Measurements from ENCODE around the gene TTC3.

Gene TTC3

DNA sequence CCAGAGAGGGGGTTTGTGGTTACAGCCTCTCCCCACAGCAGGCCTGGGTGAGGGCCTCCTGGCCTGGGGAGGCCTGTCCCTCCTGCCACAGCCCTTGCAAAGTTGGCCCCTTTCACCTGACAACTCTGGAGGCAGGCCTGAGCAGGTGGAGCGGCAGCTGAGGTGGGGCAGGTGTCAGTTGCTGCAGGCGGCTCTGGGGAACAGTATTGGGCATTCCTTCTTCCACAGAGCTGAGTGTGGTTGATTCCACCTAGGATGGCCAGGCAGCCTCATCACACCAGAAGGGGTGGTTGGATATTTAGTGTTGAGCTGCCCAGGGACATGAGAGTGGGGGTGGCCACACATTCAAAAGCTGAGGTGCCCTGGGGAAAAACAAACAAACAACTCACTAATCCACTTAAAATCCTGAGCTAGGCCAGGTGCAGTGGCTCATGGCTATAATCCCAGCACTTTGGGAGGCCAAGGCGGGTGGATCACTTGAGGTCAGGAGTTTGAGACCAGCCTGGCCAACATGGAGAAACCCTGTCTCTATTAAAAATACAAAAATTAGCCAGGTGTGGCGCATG is 31.3 kb upstream of the TTC3 start:
- no peak for ATAC-seq (ENCODE audit: insufficient read depth, low read depth)
- no peak for DNase-seq
- no peak overlapping the region for H3K4me3 ChIP-seq (ENCODE audit: low read depth in 1 of 2, low read length in 2 of 2)
- H3K36me3 ChIP-seq (ENCODE audit: insufficient read depth, low read length) = no peaks in the 10 kb centered on the region
- H3K9me3 ChIP-seq (ENCODE audit: insufficient read depth, low read length, severe bottlenecking) = no peaks in the 10 kb centered on the region
- peaks cover 18% of the 10 kb centered on the region for H3K4me1 ChIP-seq (ENCODE audit: insufficient read depth, low read length)
- H3K9ac ChIP-seq (ENCODE audit: low read depth, low read length) = no peak overlapping the region
- no peaks in the 10 kb centered on the region for H3K79me2 ChIP-seq (ENCODE audit: insufficient read depth, low read length)
- H2AFZ ChIP-seq (ENCODE audit: low read depth, low read length) = no peak overlapping the region
- no peak overlapping the region for H3K27ac ChIP-seq (ENCODE audit: low read length)
- no peak for TF ChIP-seq EZH2 (IDR thresholded peaks at IDR 0.05; ENCODE audit: borderline replicate concordance, low read depth, low read length, severe bottlenecking)
- TF ChIP-seq, protein P1, sequence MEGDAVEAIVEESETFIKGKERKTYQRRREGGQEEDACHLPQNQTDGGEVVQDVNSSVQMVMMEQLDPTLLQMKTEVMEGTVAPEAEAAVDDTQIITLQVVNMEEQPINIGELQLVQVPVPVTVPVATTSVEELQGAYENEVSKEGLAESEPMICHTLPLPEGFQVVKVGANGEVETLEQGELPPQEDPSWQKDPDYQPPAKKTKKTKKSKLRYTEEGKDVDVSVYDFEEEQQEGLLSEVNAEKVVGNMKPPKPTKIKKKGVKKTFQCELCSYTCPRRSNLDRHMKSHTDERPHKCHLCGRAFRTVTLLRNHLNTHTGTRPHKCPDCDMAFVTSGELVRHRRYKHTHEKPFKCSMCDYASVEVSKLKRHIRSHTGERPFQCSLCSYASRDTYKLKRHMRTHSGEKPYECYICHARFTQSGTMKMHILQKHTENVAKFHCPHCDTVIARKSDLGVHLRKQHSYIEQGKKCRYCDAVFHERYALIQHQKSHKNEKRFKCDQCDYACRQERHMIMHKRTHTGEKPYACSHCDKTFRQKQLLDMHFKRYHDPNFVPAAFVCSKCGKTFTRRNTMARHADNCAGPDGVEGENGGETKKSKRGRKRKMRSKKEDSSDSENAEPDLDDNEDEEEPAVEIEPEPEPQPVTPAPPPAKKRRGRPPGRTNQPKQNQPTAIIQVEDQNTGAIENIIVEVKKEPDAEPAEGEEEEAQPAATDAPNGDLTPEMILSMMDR (IDR thresholded peaks at IDR 0.05; ENCODE audit: borderline replicate concordance, extremely low read depth, low read length, poor library complexity, severe bottlenecking) = no peak
- no peak overlapping the region for H3K4me2 ChIP-seq (ENCODE audit: insufficient read depth, low read length)
- H4K20me1 ChIP-seq (ENCODE audit: insufficient read depth, low read length) = no peaks in the 10 kb centered on the region
- no peaks in the 10 kb centered on the region for H3K27me3 ChIP-seq (ENCODE audit: insufficient read depth, low read length, poor library complexity)

DNA sequence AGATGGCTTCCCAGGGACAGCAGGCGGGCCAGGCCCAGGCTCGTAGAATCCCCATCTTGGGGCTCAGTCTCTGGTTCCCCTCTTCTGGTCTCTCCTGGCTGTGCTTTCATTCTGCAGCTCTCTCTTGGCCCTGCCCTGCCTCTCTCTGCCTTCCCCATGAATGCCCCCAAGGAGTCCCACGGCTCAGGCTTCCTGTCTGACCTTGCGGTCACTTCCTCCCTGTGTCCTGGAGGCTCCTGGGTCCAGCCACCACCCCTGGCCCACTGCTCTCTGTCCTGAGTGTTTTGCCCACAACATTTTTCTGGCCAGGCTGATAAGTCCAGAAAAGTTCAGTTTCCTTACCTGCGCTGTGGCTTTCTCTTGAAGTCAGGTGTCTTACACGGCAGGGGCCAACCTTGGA is 29.2 kb upstream of the TTC3 start:
- no peak overlapping the region for H3K4me2 ChIP-seq (ENCODE audit: insufficient read depth, low read length)
- H2AFZ ChIP-seq (ENCODE audit: low read depth, low read length) = no peak overlapping the region
- peaks cover 18% of the 10 kb centered on the region for H3K4me1 ChIP-seq (ENCODE audit: insufficient read depth, low read length)

DNA sequence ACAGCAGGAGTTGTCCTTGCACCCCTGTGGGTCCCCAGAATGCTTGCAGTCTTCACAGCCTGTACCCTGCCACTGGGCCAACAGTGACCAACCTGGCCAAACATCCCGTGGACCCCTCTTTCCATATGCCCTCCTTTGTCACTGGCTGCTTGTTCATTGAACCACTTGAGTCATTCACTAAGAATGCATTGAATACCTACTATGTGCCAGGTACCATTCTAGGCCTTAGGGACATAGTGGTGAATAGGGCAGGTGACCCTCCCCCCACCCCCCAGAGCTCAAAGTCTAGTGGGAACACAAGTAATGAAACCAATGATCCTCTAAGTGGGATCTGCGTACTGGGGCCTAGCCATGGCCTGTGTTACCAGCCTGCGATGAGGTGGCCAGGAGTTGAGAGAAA is 28.4 kb upstream of the TTC3 start:
- H2AFZ ChIP-seq (ENCODE audit: low read depth, low read length) = peak overlapping the region; percentile 38; the same call in 1 of the 2 replicates
- peak overlapping the region in 1 of 2 experiments; percentile 18; a peak in 1 of 4 replicates for H3K4me3 ChIP-seq (ENCODE audit: low read depth in 1 of 2, low read length in 2 of 2)
- peak overlapping the region; percentile 53 for H3K27ac ChIP-seq (ENCODE audit: low read length)
- TF ChIP-seq, protein P1 (IDR thresholded peaks at IDR 0.05; ENCODE audit: borderline replicate concordance, extremely low read depth, low read length, poor library complexity, severe bottlenecking) = no peak
- no peak for TF ChIP-seq EZH2 (IDR thresholded peaks at IDR 0.05; ENCODE audit: borderline replicate concordance, low read depth, low read length, severe bottlenecking)
- peak overlapping the region; percentile 44 for H3K4me2 ChIP-seq (ENCODE audit: insufficient read depth, low read length)
- DNase-seq (no peak), ATAC-seq (ENCODE audit: insufficient read depth, low read depth) (no peak)
- H4K20me1 ChIP-seq (ENCODE audit: insufficient read depth, low read length) = no peaks in the 10 kb centered on the region
- H3K4me1 ChIP-seq (ENCODE audit: insufficient read depth, low read length) = peaks cover 18% of the 10 kb centered on the region
- H3K79me2 ChIP-seq (ENCODE audit: insufficient read depth, low read length) = no peaks in the 10 kb centered on the region
- no peaks in the 10 kb centered on the region for H3K27me3 ChIP-seq (ENCODE audit: insufficient read depth, low read length, poor library complexity)
- H3K9me3 ChIP-seq (ENCODE audit: insufficient read depth, low read length, severe bottlenecking) = no peaks in the 10 kb centered on the region
- H3K36me3 ChIP-seq (ENCODE audit: insufficient read depth, low read length) = no peaks in the 10 kb centered on the region
- H3K9ac ChIP-seq (ENCODE audit: low read depth, low read length) = no peak overlapping the region

More for the DNA sequence above, 29.2 kb upstream of the TTC3 start:
- Histone ChIP-seq H4K20me1 (ENCODE audit: insufficient read depth, low read length) (no peaks in the 10 kb centered on the region), H3K79me2 (ENCODE audit: insufficient read depth, low read length) (no peaks in the 10 kb centered on the region), H3K27ac (ENCODE audit: low read length) (no peak overlapping the region), H3K9ac (ENCODE audit: low read depth, low read length) (no peak overlapping the region), H3K27me3 (ENCODE audit: insufficient read depth, low read length, poor library complexity) (no peaks in the 10 kb centered on the region), H3K36me3 (ENCODE audit: insufficient read depth, low read length) (no peaks in the 10 kb centered on the region), H3K4me3 (ENCODE audit: low read depth in 1 of 2, low read length in 2 of 2) (no peak overlapping the region), H3K9me3 (ENCODE audit: insufficient read depth, low read length, severe bottlenecking) (no peaks in the 10 kb centered on the region)
- no peak for ATAC-seq (ENCODE audit: insufficient read depth, low read depth)
- DNase-seq = no peak
- no peak for TF ChIP-seq EZH2 (IDR thresholded peaks at IDR 0.05; ENCODE audit: borderline replicate concordance, low read depth, low read length, severe bottlenecking)
- TF ChIP-seq, protein P1 (IDR thresholded peaks at IDR 0.05; ENCODE audit: borderline replicate concordance, extremely low read depth, low read length, poor library complexity, severe bottlenecking) = no peak

All from DND-41 (cell line).